BJ (cell line): Measurements from ENCODE around the gene LGR5. TPM values are rescaled to one million over a fixed set of nuclear protein-coding genes. Genes with fewer than 3 reads are reported as not detected.

Experiments
- CTCF ChIA-PET: fragments of 350-600 bp; formaldehyde crosslinking; extraction: SDS; loops from one replicate; lab custom pipeline; 2021; ENCODE audit warnings: antibody characterized with exemption, inconsistent platforms; lab: Yijun Ruan, JAX
- POLR2A ChIA-PET: fragments of 300-600 bp; sonication (Branson Sonifier 250); formaldehyde crosslinking; extraction: SDS; loops from one replicate; lab custom pipeline; 2021; ENCODE audit warnings: antibody characterized with exemption; lab: Charles Lee
- DNase-seq: peaks from one replicate; pipeline ENCODE4 v3.0.0-alpha.2; 2011; ENCODE audit warnings: low read depth
- H3K27me3 ChIP-seq: 2 replicates; pipeline ENCODE4 v1.6.0; 2011; ENCODE audit warnings: low read length; ENCODE audit not compliant: control insufficient read depth, insufficient read depth
- H3K36me3 ChIP-seq: 2 replicates; pipeline ENCODE4 v1.5.1; 2011; ENCODE audit warnings: low read length; ENCODE audit not compliant: control insufficient read depth, insufficient read depth
- H3K4me3 ChIP-seq: 2 replicates; pipeline ENCODE4 v1.5.1; 2011; ENCODE audit warnings: low read depth, mild to moderate bottlenecking, control low read depth, low read length
- CTCF ChIP-seq: IDR thresholded peaks from 2 replicates; pipeline ENCODE4 v1.5.1; 2011; ENCODE audit warnings: low read depth, mild to moderate bottlenecking, control low read depth, inconsistent platforms, low read length, moderate library complexity; ENCODE audit not compliant: insufficient read depth
- polyA plus RNA-seq: library from polyadenylated mRNA; depleted of rRNA; stranded (reverse); fragments of >200 nt; gene quantifications from 2 replicates; pipeline ENCODE4 v1.2.3, GENCODE V29; 2011

Gene LGR5
- polyA plus RNA-seq, 1 experiment: 0.23 TPM

GRCh38 chr12:71460850-71461609, 21.4 kb downstream of the LGR5 start:
- CTCF ChIA-PET: interaction anchor here (1.1 to 1.5 kb wide), 2 partner anchors 9 to 45 kb away, joined by 3 to 4 read pairs; no protein-coding TSS in a partner anchor
- Histone ChIP-seq H3K36me3 (no peaks in the 10 kb centered on the region), H3K27me3 (0 out of 2 replicates have a peak, but pooled peaks cover 1% of the 10 kb centered on the region), H3K4me3 (no peak overlapping the region)
- no peak for DNase-seq
- no peak for TF ChIP-seq CTCF
- POLR2A ChIA-PET: no interaction called here

GRCh38 chr12:71461787-71462328, 22.3 kb downstream of the LGR5 start:
- DNase-seq: no peak
- TF ChIP-seq CTCF: no peak
- Histone ChIP-seq H3K36me3 (no peaks in the 10 kb centered on the region), H3K27me3 (0 out of 2 replicates have a peak, but pooled peaks cover 1% of the 10 kb centered on the region), H3K4me3 (no peak overlapping the region)
- ChIA-PET CTCF (interaction anchor here (1.1 to 1.2 kb wide), 3 partner anchors 15 to 285 kb away, joined by 3 read pairs; no protein-coding TSS in a partner anchor), POLR2A (no interaction called here)

- no peak for TF ChIP-seq CTCF
- ChIA-PET POLR2A (no interaction called here), CTCF (no interaction called here)
- no peak for DNase-seq
- Histone ChIP-seq H3K36me3 (no peaks in the 10 kb centered on the region), H3K27me3 (peaks cover 1% of the 10 kb centered on the region; the same call in 1 of the 2 replicates), H3K4me3 (no peak overlapping the region)
Observed at GRCh38 chr12:71465796-71466195, 26.2 kb downstream of the LGR5 start.

DNA sequence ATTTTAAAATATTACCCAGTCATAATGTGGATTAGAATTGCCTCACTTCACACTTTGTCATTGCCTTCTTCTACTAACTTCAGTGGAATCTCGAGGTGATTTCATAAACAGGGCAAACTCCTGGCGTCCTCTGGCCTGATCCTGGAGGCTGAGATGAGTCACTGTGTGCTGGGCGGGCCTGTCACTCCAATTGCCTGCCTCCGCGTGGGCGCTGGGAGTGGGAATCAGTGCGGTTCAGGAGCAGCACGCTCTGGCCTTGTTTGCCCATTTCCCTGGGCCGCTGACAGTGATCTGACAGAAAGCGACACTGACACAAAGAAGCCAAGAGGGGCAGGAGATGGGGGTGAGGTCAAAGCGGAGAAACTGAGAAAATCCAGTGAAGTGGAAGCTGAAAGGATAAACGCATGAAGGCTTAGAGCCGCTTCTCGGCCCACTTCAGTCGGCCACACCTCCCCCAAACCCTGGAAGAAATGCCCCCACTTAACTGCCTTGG, 29.7 kb downstream of the LGR5 start:
- POLR2A ChIA-PET: no interaction called here
- no peak for TF ChIP-seq CTCF

GRCh38 chr12:71472441-71472911, 32.9 kb downstream of the LGR5 start:
- ChIA-PET POLR2A (no interaction called here), CTCF (interaction anchor here (0.9 kb wide), 1 partner anchor 79 kb away, joined by 3 read pairs; no protein-coding TSS in a partner anchor)
- no peak for TF ChIP-seq CTCF
- no peaks in the 10 kb centered on the region for H3K36me3 ChIP-seq
- DNase-seq: no peak
- H3K4me3 ChIP-seq: no peak overlapping the region
- no peaks in the 10 kb centered on the region; the same call in 1 of the 2 replicates for H3K27me3 ChIP-seq

More for the DNA sequence above, 29.7 kb downstream of the LGR5 start:
- Histone ChIP-seq H3K27me3 (no peaks in the 10 kb centered on the region; the same call in 1 of the 2 replicates), H3K36me3 (no peaks in the 10 kb centered on the region), H3K4me3 (no peak overlapping the region)
- CTCF ChIA-PET: no interaction called here
- no peak for DNase-seq
